Measurements from ENCODE around the gene MYO9B. TPM values are rescaled to one million over a fixed set of nuclear protein-coding genes. Genes with fewer than 3 reads are reported as not detected.

Gene MYO9B
- total RNA-seq, 1 experiment from 2014 or later: 74.6 TPM

DNA sequence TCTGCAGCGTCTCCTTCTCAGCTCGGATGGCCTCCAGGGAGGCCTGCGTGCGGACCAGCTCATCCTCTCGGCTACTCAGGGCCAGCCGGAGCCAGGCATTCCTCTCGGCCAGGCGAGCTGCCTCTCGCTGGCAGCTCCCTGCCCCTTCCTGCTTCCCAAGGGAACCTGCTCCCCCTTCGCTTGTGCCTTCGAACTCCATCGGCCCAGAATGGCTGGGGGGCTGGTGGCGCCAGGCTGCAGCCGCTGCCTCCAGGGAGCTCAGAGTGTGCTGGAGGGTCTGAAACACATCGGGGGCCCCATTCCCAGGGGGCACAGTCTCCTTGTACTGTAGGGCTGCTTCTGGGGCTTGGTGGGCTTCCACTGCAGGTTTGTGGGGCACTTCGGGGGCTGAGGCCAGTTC, 187.0 kb downstream of the MYO9B start:
- intact Hi-C loops (cut with micrococcal nuclease): no loop called here
- TF ChIP-seq SP1 (IDR thresholded peaks at IDR 0.05; ENCODE audit: low read depth) (no peak), ZNF274 (IDR thresholded peaks at IDR 0.05; ENCODE audit: low read depth, low read length) (no peak), FOSL1 (IDR thresholded peaks at IDR 0.05; ENCODE audit: low read depth) (no peak), EGR1 (IDR thresholded peaks at IDR 0.05; ENCODE audit: low read depth) (no peak), MAX (IDR thresholded peaks at IDR 0.05) (no peak), CTCF (IDR thresholded peaks at IDR 0.05 in 2 of 3, conservative IDR thresholded peaks at IDR 0.05 in 1 of 3; ENCODE audit: borderline replicate concordance in 1 of 3, insufficient read depth in 1 of 3, low read depth in 2 of 3, low read length in 2 of 3) (no peak), POLR2AphosphoS5 (IDR thresholded peaks at IDR 0.05; ENCODE audit: low read depth, low read length) (no peak), CBX3 (IDR thresholded peaks at IDR 0.05; ENCODE audit: low read depth) (no peak), EZH2phosphoT487 (IDR thresholded peaks at IDR 0.05; ENCODE audit: borderline replicate concordance) (no peak), POLR2A (IDR thresholded peaks at IDR 0.05; ENCODE audit: borderline replicate concordance, extremely low read depth, insufficient read depth, insufficient read length) (no peak), ZFX (IDR thresholded peaks at IDR 0.05) (no peak), TCF7L2 (IDR thresholded peaks at IDR 0.05; ENCODE audit: borderline replicate concordance, extremely low read depth, insufficient read depth, insufficient read length) (no peak), JUND (IDR thresholded peaks at IDR 0.05) (no peak), YY1 (IDR thresholded peaks at IDR 0.05; ENCODE audit: extremely low read depth, insufficient replicate concordance, low read depth, low read length) (no peak), EZH2 (IDR thresholded peaks at IDR 0.05) (no peak)
- Histone ChIP-seq H3K79me2 (ENCODE audit: insufficient read depth, low read length) (peaks cover 1% of the 10 kb centered on the region), H3K4me3 (replicated peaks in 1 of 2; ENCODE audit: low read depth in 1 of 2, low read length in 2 of 2) (no peak overlapping the region), H3K27me3 (ENCODE audit: insufficient read depth, low read length) (no peaks in the 10 kb centered on the region), H3K27ac (ENCODE audit: low read depth, low read length) (no peak overlapping the region), H3K9ac (ENCODE audit: low read length) (no peak overlapping the region), H3K9me3 (ENCODE audit: control insufficient read depth in 1 of 2, insufficient read depth in 1 of 2, low read depth in 1 of 2, low read length in 2 of 2) (no peaks in the 10 kb centered on the region), H3K4me1 (ENCODE audit: control insufficient read depth in 1 of 2, insufficient read depth in 2 of 2, low read length in 2 of 2) (peaks cover 0 to 8% of the 10 kb centered on the region in 2 experiments; a peak in 3 of 4 replicates), H3K9me2 (ENCODE audit: insufficient read depth) (no peaks in the 10 kb centered on the region), H2AFZ (ENCODE audit: low read depth, low read length, poor library complexity, severe bottlenecking) (no peak overlapping the region), H4K20me1 (ENCODE audit: insufficient read depth) (no peaks in the 10 kb centered on the region), H3K4me2 (ENCODE audit: low read length) (no peak overlapping the region), H3K36me3 (ENCODE audit: control insufficient read depth in 1 of 2, insufficient read depth in 2 of 2, low read length in 2 of 2) (no peaks in the 10 kb centered on the region)
- DNase-seq (ENCODE audit: low read depth, low spot score): no peak
- ChIA-PET CTCF (no interaction called here), POLR2A (no interaction called here), RAD21 (ENCODE audit: low non-redundant PET in 1 of 2, low total read pairs in 2 of 2, uncharacterized antibody in 2 of 2, unreplicated experiment in 2 of 2) (no interaction called here)
- BruUV-seq (replicated peaks): no TSS peak
- no peak for ATAC-seq

Other genes starting within 250 kb of the MYO9B start
- 59.9 TPM for gene SIN3B, start 246.4 kb upstream of the MYO9B start, total RNA-seq (2021; ENCODE audit: unreplicated experiment)
- 0.10 TPM for gene F2RL3, start 186.8 kb upstream of the MYO9B start, total RNA-seq (2021; ENCODE audit: unreplicated experiment)
- gene CPAMD8, start 49.0 kb upstream of the MYO9B start, total RNA-seq (2021; ENCODE audit: unreplicated experiment): 0.20 TPM
- gene HAUS8, start 325 bp upstream of the MYO9B start, total RNA-seq (2021; ENCODE audit: unreplicated experiment): 23.6 TPM
- 27.5 TPM for gene USE1, start 139.6 kb downstream of the MYO9B start, total RNA-seq (2021; ENCODE audit: unreplicated experiment)
- 39.8 TPM for gene OCEL1, start 150.4 kb downstream of the MYO9B start, total RNA-seq (2021; ENCODE audit: unreplicated experiment)
- gene NR2F6, start 170.1 kb downstream of the MYO9B start, total RNA-seq (2021; ENCODE audit: unreplicated experiment): 88.0 TPM
- 0.15 TPM for gene USHBP1, start 189.0 kb downstream of the MYO9B start, total RNA-seq (2021; ENCODE audit: unreplicated experiment)
- 93.3 TPM for gene BABAM1, start 191.7 kb downstream of the MYO9B start, total RNA-seq (2021; ENCODE audit: unreplicated experiment)
- gene ANKLE1, start 206.1 kb downstream of the MYO9B start, total RNA-seq (2021; ENCODE audit: unreplicated experiment): 14.8 TPM
- 5.2 TPM for gene ABHD8, start 227.6 kb downstream of the MYO9B start, total RNA-seq (2021; ENCODE audit: unreplicated experiment)
- 114 TPM for gene MRPL34, start 230.1 kb downstream of the MYO9B start, total RNA-seq (2021; ENCODE audit: unreplicated experiment)
- 68.6 TPM for gene DDA1, start 233.8 kb downstream of the MYO9B start, total RNA-seq (2021; ENCODE audit: unreplicated experiment)

Data from HCT116 (cell line).